ENCODE results near the gene FANCD2OS.

DNA sequence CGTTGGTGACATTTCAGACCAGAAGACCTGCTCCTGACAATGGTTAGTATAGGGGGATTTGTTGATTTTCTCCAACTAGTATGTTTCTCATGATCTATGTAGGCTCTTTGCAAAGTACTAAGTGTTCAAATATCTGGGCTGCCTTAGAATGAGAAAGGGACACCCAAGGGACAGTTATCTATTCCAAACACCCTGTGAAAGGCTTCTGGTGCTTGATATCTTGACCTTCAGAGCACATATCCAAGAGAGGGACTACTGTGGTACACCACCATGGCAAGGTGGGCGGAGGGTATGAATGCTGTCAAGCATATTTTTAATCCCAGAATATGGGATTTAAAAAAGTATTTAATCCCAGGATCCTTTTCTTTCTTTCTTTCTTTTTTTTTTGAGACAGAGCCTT, 1.1 kb downstream of the FANCD2OS start:
- TF ChIP-seq POLR2AphosphoS5 (IDR thresholded peaks at IDR 0.05; ENCODE audit: borderline replicate concordance, low read depth, low read length): no peak
- no peak for TF ChIP-seq EZH2 (IDR thresholded peaks at IDR 0.05)
- TF ChIP-seq FOXP2 (optimal IDR thresholded peaks at IDR 0.05; ENCODE audit: control extremely low read depth, extremely low read length, insufficient read depth): no peak

All from SK-N-MC (cell line).